ENCODE results near the gene BIN1.

The BIN1 gene

DNA sequence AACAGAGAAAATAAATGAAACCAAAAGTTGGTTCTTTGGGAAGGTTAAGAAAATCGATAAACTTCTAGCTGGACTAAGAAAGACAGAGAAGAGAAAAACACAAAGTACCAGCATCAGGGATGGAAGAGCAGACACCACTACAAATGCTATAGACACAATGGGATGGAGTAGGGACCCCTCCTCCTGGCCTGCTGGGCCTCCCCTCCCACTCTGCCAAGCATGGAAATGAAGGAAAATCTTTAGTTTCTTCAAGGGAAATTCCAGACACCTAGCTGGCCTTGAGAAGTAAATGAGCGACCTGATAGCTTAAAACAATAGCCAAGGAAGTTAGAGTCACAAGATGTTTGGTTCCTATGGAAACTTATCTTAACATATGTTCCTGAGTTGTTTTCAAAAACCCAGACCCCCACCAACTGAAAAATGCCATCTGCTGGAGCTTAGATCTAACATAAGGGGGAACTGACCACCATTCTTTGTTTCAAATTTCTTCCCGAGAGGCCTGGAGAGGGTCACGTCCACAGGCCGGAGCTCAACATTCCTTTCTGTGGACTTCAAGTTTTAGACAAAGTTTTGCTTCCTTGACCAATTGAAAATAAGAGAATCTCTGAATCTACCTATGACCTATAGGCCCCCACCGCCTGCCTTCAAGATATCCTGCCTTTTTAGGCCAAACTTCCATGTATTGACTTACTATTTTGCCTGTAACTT, 101.9 kb downstream of the BIN1 start:
- in situ Hi-C loops (cut with HindIII; ENCODE audit: low sequenced_read_pairs), result no loop called here

DNA sequence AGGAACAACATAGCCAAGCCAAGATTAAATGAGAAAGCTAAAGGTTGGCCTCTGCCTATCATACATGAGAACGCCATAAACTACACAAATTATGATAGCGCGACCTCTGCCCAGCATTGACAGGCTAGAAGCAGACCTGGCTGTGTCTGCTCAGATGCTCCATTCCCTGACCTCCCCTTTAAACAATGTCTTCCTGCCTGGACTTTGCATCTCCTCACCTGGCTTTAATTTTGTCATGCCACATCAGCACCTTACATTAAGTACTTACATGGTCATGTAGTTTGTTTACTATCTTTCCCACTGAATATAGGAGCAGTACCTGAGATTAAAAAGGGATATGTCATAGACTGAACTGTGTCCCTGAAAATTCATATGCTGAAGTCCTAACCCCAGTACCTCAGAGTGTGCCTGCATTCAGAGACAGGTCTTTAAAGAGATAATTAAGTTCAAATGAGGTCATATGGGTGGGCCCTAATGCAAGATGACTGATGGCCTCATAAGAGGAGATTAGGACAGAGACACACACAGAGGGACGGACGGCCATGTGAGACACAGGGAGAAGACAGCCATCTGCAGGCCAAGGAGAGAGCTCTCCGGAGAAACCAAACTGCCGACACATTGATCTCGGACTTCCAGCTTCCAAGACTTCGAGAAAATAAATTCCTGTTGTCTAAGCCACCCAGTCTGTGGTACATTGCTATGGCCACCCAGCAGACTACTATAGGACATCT, 103.7 kb downstream of the BIN1 start:
- in situ Hi-C loops (cut with HindIII; ENCODE audit: low sequenced_read_pairs), result no loop called here

DNA sequence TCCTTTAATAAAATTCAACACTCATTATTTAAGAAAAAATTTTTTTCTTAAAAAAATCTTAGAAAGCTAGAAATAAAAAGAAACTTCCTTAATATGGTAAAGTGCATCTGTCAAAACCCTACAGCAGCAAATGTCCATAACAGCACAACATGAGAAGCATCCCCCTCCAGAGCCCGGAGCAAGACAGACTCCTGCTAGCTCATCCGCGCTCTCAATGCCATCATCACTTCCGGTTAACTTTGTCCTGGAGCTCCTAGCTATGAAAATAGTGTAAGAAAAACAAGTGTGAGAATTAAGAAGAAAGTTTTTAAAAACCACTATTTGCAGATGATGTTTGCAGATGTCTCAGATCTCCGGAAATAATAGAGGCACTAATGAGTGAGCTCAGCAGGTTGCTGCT, 105.2 kb downstream of the BIN1 start:
- in situ Hi-C loops (cut with HindIII; ENCODE audit: low sequenced_read_pairs), result no loop called here

DNA sequence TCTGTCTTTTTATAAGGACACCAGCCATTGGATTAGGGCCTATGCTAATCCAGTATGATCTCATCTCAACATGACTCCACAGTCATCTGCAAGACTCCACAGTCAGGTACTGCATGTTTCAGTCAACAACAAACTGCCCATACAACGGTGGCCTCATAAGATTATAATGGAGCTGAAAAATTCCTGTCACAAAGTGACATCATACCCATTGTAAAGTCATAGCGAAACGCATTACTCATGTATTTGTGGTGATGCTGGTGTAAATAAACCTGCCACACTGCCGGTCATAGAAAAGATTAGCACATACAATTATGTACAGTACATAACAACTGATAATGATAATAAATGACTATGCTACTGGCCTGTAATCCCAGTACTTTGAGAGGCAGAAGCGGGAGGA, 106.0 kb downstream of the BIN1 start:
- in situ Hi-C loops (cut with HindIII; ENCODE audit: low sequenced_read_pairs), result no loop called here

DNA sequence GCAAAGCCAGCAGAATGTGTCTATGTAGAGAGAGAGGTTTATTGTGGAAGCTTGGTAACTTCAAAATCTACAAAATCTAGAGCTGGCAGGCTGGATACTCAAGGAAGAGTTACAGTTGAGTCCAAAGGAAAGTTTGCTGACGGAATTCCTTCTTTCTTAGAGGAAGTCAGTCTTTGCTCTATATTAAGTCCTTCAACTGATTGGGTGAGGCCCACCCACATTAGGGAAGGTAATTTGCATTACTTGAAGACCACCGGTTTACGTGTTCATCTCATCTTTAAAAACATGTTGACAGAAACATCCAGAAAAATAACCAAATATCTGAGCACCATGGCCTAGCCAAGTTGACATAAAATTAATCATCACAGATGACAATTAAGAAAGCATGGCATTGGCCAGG, 106.8 kb downstream of the BIN1 start:
- in situ Hi-C loops (cut with HindIII; ENCODE audit: low sequenced_read_pairs), result no loop called here

DNA sequence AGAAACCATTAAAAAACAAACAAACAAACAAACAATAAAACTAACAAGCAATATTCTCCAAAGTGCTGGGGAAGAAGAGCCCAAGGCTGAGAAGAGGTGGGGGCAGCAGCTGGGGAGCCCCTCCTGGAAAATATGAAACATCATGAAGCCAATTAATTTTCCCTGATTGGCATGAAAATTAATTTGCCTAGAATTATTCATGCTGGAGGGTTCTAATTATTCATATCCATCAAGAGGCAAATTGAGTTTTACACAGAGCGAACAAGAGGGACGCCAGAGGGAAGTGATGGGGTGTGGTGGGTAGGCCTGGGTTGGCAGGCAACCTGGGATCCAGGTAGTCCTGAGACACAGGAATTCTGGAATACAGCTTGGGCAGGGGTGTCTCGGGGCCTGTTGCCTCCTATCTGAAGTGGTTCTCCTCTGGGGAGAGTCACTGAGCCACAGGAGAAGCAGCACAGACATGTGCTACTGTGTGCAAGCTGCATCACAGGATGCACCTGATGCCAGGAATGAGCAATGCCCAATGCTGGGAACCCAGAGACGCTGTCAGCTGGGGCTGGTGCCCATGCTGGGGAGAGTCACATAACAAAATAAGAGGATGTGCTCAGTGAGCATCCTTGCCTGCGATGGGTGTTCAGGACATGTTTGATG, 107.7 kb downstream of the BIN1 start:
- in situ Hi-C loops (cut with HindIII; ENCODE audit: low sequenced_read_pairs), result no loop called here

DNA sequence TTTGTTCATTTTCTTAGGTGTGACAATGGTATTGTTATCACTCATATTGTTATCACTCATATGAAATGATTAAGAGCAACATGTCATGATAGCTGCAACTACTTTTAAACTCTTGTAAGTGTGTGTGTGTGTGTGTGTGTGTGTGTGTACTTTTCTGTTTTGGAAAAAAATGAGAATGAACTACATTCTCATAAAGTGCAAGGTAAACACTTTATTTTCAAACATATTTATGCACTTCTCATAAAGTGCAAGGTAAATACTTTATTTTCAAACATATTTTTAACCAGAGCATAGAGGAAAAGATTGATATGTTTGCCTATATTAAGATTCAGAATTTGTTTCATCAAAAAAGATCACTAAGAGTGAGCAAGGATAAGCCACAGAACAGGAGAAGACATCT, 108.5 kb downstream of the BIN1 start:
- in situ Hi-C loops (cut with HindIII; ENCODE audit: low sequenced_read_pairs), result no loop called here
